ENCODE data around the gene XPO4.
"Not testable (repeated sequence)": the region's sequence is repeated elsewhere in the genome, so short reads cannot be mapped to it uniquely, and the experiment has no call there.

Gene XPO4

GRCh38 chr13:20780317-20780716 is 122.2 kb downstream of the XPO4 start:
- no peak for DNase-seq (ENCODE audit: low spot score)

- no peak for DNase-seq (ENCODE audit: low spot score)
These were observed 123.1 kb downstream of the XPO4 start for GRCh38 chr13:20779405-20779804.

GRCh38 chr13:20778311-20778710 is 124.2 kb downstream of the XPO4 start:
- DNase-seq (ENCODE audit: low spot score), result no peak

- no peak for DNase-seq (ENCODE audit: low spot score)
These were observed 125.8 kb downstream of the XPO4 start for GRCh38 chr13:20776751-20777150.

GRCh38 chr13:20775961-20776360 is 126.6 kb downstream of the XPO4 start:
- DNase-seq (ENCODE audit: low spot score), result no peak

- DNase-seq (ENCODE audit: low spot score), result no peak
These were observed 127.8 kb downstream of the XPO4 start for GRCh38 chr13:20774746-20775145.

- DNase-seq (ENCODE audit: low spot score), result peak; percentile 98
These were observed 129.1 kb downstream of the XPO4 start, which contains the start of gene EEF1AKMT1 for GRCh38 chr13:20773194-20774080. TSS of gene EEF1AKMT1 (minus strand) at chr13:20773961. CDS start at chr13:20757598, 16,363 bp downstream.

- no peak for DNase-seq (ENCODE audit: low spot score)
These were observed 130.0 kb downstream of the XPO4 start for GRCh38 chr13:20772401-20773131.

GRCh38 chr13:20769834-20770233 is 132.7 kb downstream of the XPO4 start:
- no peak for DNase-seq (ENCODE audit: low spot score)

- no peak for DNase-seq (ENCODE audit: low spot score)
These were observed 133.5 kb downstream of the XPO4 start for GRCh38 chr13:20769091-20769490.

- no peak for DNase-seq (ENCODE audit: low spot score)
These were observed 135.1 kb downstream of the XPO4 start for GRCh38 chr13:20767309-20767943.

GRCh38 chr13:20760872-20761271 is 141.7 kb downstream of the XPO4 start:
- no peak for DNase-seq (ENCODE audit: low spot score)

- DNase-seq (ENCODE audit: low spot score), result no peak
These were observed 148.5 kb downstream of the XPO4 start for GRCh38 chr13:20754009-20754408.

GRCh38 chr13:20749377-20749776 is 153.2 kb downstream of the XPO4 start:
- DNase-seq (ENCODE audit: low spot score), result no peak

- DNase-seq (ENCODE audit: low spot score), result not testable (repeated sequence)
These were observed 158.6 kb downstream of the XPO4 start for GRCh38 chr13:20743830-20744404.

- no peak for DNase-seq (ENCODE audit: low spot score)
These were observed 162.5 kb downstream of the XPO4 start for GRCh38 chr13:20740021-20740420.

- no peak for DNase-seq (ENCODE audit: low spot score)
These were observed 163.9 kb downstream of the XPO4 start for GRCh38 chr13:20738616-20739015.

GRCh38 chr13:20729633-20730585 is 172.6 kb downstream of the XPO4 start:
- no peak for DNase-seq (ENCODE audit: low spot score)

GRCh38 chr13:20728579-20729311 is 173.8 kb downstream of the XPO4 start:
- no peak for DNase-seq (ENCODE audit: low spot score)

- no peak for DNase-seq (ENCODE audit: low spot score)
These were observed 174.7 kb downstream of the XPO4 start for GRCh38 chr13:20727856-20728255.

All from AG08396 (cell line).